ENCODE results near the gene ITPR1.

GRCh38 chr3:4534906-4535305 lies 41.8 kb downstream of the ITPR1 start:
- TF ChIP-seq CTCF (conservative IDR thresholded peaks at IDR 0.05; ENCODE audit: low read length), result no peak
- TF ChIP-seq EZH2phosphoT487 (IDR thresholded peaks at IDR 0.05; ENCODE audit: borderline replicate concordance), result no peak

All from Loucy (cell line).